GM19239 (cell line): ENCODE results near the gene ABLIM2.
"Not testable (repeated sequence)": the region's sequence is repeated elsewhere in the genome, so short reads cannot be mapped to it uniquely, and the experiment has no call there.

Experiments
- DNase-seq: peaks from one replicate; pipeline ENCODE4 v3.0.0; 2011; ENCODE audit warnings: low spot score; ENCODE audit not compliant: insufficient read length
- FAIRE-seq: peaks from 2 replicates; lab custom pipeline; 2011; peaks lifted over from hg19 to GRCh38; lab: Jason Lieb, UNC

Gene ABLIM2

DNA sequence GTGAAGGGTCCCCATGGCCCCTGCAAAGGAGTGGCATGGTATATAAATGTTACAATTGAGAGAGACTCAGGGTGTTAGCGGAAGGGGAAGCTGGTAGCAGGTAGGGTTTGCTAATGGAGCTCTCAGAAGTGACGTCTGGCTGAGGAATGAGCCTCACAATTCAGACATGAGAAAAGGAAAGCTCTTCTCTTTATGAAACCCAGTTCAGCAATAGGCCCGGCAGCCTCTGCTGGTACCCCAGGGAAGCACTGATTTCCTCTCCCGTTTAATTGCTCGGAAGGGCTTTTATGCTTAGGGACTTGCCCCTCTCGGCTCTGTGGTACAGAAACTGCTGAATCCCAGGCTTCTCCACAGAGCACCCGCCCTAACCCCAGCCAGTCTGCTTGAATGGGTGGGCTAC, 199.5 kb downstream of the ABLIM2 start:
- FAIRE-seq (no peak), DNase-seq (no peak)

GRCh38 chr4:7956934-7957656, 201.5 kb downstream of the ABLIM2 start:
- FAIRE-seq = no peak
- no peak for DNase-seq

- FAIRE-seq (no peak), DNase-seq (no peak)
These were observed 202.3 kb downstream of the ABLIM2 start for GRCh38 chr4:7956270-7956808.

DNA sequence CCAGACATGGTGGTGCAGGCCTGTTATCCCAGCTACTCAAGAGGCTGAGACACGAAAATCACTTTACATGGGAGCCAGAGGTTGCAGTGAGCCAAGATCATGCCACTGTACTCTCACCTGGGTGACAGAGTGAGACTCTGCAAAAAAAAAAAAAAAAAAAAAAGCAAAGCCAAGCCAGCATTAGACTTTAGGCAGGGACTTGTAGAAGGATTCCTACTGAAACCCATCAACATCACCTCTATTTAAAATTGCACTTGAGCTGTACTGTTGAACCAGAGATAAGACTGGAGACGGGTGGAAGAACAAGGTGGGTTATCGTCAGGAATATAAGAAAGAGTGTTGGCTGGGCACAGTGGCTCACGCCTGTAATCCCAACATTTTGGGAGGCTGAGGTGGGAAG, 203.2 kb downstream of the ABLIM2 start:
- no peak for DNase-seq
- FAIRE-seq = no peak

GRCh38 chr4:7952615-7953014, 206.0 kb downstream of the ABLIM2 start:
- DNase-seq (no peak), FAIRE-seq (no peak)

GRCh38 chr4:7950301-7951092, 208.1 kb downstream of the ABLIM2 start:
- no peak for FAIRE-seq
- DNase-seq = no peak

- no peak for DNase-seq
- FAIRE-seq = no peak
These were observed 208.9 kb downstream of the ABLIM2 start for GRCh38 chr4:7949759-7950158.

- FAIRE-seq = no peak
- DNase-seq = no peak
These were observed 210.7 kb downstream of the ABLIM2 start for GRCh38 chr4:7947927-7948326.

- DNase-seq = no peak
- no peak for FAIRE-seq
These were observed 212.8 kb downstream of the ABLIM2 start for GRCh38 chr4:7945709-7946380.

- no peak for DNase-seq
- no peak for FAIRE-seq
These were observed 213.9 kb downstream of the ABLIM2 start for GRCh38 chr4:7944599-7945220.

DNA sequence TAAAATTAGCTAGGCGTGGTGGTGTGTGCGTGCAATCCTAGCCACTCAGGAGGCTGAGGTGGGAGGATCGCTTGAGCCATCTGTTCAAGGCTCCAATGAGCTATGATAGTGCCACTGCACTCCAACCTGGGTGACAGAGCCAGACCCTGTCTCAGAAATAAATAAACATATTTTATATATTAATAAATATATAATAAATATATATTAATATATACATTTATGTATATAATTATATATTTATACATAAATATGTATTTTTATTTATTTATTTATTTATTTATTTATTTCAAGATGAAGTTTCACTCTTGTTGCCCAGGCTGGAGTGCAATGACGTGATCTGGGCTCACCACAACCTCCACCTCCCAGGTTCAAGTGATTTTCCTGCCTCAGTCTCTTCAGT, 214.9 kb downstream of the ABLIM2 start:
- not testable (repeated sequence) for FAIRE-seq, DNase-seq

GRCh38 chr4:7943211-7943610, 215.4 kb downstream of the ABLIM2 start:
- FAIRE-seq = no peak

DNA sequence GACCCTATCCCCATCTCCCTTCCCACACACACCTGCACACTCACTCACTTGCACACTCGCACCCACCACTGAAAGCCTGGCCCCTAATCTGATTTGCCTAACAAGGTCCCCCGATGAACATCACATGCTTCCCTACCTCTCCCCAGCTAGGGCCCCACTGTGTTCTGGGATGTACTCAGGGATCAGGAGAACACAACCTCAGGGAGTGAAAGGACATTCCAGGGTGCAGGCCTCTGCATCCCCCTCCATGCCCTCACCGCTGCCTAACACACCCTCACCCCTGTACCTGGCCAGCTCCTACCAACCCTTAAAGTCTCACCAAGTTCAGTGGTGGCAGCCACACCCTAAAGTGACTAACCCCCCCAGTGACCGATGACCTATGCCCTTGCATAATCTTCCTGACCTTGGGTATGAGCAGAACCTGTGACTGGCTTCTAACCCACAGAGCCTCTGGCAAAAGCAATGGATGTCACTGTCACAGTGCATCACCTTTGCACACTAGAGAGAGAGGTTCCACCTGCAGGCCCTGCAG, 216.6 kb downstream of the ABLIM2 start:
- FAIRE-seq (no peak), DNase-seq (no peak)

More at GRCh38 chr4:7943211-7943610, 215.4 kb downstream of the ABLIM2 start:
- no peak for DNase-seq

- DNase-seq = no peak
- FAIRE-seq = no peak
These were observed 217.3 kb downstream of the ABLIM2 start for GRCh38 chr4:7941111-7941964.

DNA sequence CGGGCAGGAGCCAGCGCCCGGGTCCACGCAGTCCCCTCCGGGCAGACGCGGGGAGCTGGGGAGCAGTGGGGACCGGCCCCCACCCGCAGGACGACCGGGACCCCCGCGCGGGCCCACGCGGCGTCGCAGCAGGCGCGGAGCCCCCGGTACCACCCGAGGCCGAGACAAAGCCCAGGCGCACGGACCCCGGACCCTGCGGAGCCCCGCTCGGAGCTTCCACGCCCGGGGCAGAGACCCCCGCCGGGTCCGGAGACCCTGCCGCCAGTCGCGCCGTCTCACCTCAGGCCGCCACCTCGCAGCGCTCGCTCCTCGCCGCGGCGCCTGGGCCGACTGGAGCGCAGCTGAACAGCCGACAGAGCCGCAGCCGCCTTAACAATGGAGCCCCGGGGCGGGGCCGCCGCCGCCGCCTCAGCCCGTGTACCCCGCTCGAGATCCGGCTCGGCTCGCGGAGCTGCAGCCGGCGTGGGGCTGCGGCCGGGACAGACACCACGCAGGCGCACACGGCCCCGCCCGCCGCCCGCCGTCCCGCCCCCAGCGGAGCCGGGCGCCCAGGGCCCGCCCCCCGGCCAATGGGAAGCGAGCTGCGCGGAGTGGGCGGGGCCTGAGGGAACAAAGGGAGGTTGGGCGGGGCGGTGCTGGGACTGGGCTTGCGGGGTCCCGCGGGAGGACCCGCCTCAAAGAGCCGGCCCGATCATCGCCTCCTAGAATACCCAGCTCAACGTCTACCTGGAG, 219.1 kb downstream of the ABLIM2 start, which contains the start of gene AFAP1:
AFAP1 (minus strand) TSS at position 485 of the 732 bp plus-strand sequence. CDS start 67,783 bp downstream, outside the sequence.
- DNase-seq = peak; percentile 97
- FAIRE-seq = peak; percentile 39

GRCh38 chr4:7938609-7939376, 219.8 kb downstream of the ABLIM2 start:
- no peak for FAIRE-seq
- DNase-seq = no peak

DNA sequence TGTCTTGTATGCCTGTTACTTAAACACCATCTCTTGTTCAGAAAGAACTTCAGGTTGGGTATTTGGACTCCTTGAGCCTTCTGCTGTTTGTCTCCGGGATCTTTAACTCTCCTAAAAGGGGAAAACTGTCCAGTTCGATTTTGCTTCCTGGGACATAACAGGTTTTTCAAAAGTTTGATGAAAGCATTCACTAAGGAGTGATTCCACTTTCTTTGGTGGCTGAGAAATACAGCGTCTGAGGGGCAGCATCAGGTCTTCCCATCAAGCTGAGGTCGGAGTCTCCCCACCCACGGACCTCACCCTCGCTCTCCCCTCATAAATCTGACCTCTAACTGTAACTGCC, 220.4 kb downstream of the ABLIM2 start:
- FAIRE-seq = no peak
- no peak for DNase-seq

GRCh38 chr4:7937006-7937405, 221.6 kb downstream of the ABLIM2 start:
- DNase-seq (no peak), FAIRE-seq (no peak)
